ENCODE data around the gene GRAMD2A.

GRCh38 chr15:72239652-72240051 lies 42.1 kb upstream of the GRAMD2A start:
- no peak for TF ChIP-seq JUN (IDR thresholded peaks at IDR 0.05; ENCODE audit: borderline replicate concordance, insufficient read depth, insufficient read length, low read depth)
- TF ChIP-seq CTCF (IDR thresholded peaks at IDR 0.05; ENCODE audit: extremely low read depth in 1 of 2, insufficient read depth in 1 of 2, low read depth in 1 of 2, low read length in 2 of 2) = no peak
- no peak for TF ChIP-seq POLR2A (IDR thresholded peaks at IDR 0.05; ENCODE audit: low read depth, low read length)
- no peak for TF ChIP-seq MYC (IDR thresholded peaks at IDR 0.05; ENCODE audit: low read depth, low read length)
- no peak for TF ChIP-seq POLR2AphosphoS5 (IDR thresholded peaks at IDR 0.05; ENCODE audit: insufficient read depth, low read depth, low read length)

Data from endothelial cell of umbilical vein (primary cell).